NCI-H345 treated with DMSO at 0.1 percent for 48 hours (cell line): ENCODE measurements around the gene ZNF358.

Experiments
- DNase-seq: peaks from one replicate; lab custom pipeline; 2025; ENCODE audit not compliant: unreplicated experiment; lab: John Stamatoyannopoulos, UW

The ZNF358 gene

DNA sequence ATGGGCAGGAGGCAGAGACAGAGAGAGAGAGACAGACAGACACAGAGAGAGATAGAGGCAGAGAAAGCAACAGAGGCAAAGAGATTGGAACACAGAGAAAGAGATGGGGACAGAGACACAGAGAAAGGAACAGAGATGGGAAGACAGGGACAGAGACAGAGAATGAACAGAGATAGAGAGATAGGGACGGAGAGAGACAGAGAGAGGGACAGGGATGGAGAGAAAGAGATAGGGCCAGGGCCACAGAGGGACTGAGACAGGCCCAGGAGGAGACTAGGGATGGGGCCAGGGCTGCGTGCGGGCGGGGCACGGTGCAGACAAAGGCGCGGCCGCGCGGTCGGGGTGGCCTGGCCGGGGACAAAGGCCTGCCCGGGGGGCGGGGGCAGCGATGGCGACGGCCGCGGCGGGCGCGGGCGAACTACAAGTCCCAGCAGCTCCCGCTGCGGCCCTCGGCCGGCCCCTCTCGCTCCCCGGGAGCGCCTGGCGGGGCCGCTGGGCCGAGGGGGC is at the start of gene ZNF358:
Gene ZNF358, plus strand, starts transcription at position 459 of the 507 bp plus-strand sequence. CDS start 3,140 bp downstream, outside the sequence.
- DNase-seq: peak; percentile 23

DNA sequence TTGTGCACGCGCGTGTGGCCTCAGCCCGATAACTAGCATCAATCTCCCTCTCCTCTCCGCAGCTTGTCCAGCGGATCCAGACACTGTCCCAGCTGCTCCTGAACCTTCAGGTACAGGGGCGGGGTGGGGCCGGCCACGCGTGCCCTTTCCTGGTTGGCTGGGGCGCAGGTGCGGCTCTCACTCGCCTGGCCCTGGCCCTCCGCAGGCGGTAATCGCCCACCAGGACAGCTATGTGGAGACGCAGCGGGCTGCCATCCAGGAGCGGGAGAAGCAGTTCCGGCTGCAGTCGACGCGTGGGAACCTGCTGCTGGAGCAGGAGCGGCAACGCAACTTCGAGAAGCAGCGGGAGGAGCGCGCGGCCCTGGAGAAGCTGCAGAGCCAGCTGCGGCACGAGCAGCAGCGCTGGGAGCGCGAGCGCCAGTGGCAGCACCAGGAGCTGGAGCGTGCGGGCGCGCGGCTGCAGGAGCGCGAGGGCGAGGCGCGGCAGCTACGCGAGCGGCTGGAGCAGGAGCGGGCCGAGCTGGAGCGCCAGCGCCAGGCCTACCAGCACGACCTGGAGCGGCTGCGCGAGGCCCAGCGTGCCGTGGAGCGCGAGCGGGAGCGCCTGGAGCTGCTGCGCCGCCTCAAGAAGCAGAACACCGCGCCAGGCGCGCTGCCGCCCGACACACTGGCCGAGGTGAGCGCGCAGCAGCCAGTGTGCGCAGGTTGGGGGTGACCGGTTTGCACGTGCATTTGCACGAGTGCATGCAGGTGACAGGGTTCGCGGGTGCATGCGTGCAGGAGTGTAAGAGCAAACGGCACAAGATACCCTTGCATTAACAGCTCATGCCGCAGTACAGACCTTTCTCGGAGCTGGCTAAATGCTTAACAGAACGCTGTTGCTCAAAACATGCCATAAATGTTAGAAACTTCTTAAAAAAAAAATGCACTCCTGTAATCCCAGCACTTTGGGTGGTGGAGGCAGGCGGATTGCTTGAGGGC is 48.6 kb upstream of the ZNF358 start:
- no peak for DNase-seq

DNA sequence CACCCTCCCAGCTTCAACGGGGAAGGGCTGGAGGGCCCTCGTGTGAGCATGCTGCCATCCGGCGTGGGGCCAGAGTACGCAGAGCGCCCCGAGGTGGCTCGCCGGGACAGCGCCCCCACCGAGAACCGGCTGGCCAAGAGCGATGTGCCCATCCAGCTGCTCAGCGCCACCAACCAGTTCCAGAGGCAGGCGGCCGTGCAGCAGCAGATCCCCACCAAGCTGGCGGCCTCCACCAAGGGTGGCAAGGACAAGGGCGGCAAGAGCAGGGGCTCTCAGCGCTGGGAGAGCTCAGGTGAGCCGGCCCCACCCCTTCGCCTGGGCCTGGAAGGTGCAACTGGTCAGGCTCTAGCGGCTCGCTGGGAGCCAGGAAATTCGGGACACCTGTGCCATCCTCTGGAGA is 47.1 kb upstream of the ZNF358 start:
- no peak for DNase-seq

DNA sequence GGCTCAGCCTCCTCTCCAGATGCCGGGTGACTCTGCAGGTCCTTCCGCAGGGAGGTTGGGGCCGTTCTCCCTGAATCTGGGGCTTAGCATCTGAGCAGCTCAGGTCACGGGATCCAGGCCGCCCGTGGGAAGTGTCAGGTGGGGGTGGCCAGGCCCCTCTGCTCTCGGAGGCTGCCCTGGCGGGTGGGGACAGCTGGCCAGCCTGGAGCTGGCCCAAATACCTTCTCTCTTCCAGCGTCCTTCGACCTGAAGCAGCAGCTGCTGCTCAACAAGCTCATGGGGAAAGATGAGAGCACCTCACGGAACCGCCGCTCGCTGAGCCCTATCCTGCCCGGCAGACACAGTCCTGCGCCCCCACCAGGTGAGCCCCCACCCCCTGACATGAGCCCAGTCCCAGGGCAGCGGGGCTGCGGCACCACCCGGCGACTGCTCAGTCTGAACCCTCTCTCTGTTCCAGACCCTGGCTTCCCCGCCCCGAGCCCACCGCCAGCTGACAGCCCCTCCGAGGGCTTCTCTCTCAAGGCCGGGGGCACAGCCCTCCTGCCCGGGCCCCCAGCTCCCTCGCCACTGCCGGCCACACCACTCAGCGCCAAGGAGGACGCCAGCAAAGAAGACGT is 46.1 kb upstream of the ZNF358 start:
- DNase-seq: no peak

DNA sequence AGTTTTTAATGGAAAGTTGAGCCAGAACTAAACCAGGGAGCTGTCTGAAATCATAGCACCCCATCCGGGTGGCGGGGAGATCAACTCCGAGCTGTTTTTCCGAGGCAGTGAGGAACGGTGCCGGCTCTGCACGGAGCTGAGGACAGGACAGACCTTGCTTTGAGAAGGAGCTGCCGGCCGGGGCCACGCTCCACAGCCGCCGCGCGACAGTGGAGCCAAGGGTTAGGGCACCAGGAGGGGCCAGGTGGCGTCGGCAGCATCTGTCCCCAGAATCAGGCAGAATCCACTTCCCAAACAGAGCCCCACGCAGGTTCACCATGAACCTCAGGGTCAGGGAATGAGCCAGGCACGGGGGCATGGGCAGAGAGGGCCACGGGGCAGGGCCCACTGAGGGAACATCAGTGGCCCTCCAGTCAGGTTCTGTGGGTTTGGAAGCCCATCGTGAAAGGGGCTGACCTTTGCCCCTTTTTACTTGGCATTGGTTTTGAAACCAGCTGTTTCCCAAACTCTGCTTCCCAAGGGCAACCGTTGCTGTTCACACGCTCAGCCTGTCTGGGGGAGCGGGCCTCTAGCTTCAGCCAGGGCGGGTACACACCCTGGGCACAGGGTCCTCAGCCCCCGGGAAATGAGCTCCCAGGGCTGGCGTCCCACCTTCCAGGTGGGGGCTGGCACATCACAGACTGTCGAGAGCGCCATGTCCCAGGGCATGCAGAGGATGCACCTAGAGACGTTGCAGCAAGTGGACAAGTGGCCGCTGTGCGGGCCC is 45.2 kb upstream of the ZNF358 start:
- no peak for DNase-seq

DNA sequence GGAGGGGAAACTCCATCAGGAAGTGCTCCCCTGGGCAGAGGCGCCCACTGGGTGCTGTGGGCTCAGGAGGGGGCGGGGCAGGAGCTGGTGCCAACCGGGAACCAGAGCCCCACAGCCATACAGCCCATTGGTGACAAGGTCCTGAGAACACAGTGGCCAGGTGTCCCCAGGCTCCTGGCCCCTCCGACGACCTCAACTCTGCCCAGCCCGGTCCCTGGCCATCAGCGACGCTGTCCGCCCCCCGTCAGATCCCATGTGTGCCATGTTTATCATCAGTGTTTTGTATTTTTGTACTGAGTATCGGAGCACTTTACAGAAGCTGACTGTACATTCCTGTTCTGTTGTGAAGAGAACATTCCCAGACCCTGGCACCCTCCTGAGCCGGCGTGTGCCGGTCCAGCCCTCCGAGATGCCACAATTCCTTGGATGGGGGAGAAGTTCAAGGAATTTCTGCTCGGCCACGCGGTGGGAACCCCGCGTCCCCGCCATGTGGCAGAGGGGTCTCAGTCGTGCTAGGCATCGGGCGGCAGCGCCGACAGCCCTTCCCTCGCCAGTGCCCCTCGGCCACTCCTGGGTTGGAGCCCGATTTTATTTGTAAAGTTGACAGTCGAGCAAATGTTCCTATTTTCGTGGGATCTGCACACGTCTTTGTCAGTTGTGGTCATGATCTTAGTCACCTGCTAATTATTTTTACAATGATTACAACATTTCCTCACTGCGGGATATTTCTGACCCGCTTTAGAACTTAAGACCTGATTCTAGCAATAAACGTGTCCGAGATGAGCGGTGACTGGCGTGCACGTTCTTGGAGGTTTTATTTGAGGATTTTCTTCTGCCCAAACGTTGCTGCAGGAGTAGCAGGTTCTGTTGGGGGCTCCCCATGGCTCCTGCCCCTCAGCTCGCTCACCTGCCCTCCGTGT is 43.9 kb upstream of the ZNF358 start:
- DNase-seq: no peak

DNA sequence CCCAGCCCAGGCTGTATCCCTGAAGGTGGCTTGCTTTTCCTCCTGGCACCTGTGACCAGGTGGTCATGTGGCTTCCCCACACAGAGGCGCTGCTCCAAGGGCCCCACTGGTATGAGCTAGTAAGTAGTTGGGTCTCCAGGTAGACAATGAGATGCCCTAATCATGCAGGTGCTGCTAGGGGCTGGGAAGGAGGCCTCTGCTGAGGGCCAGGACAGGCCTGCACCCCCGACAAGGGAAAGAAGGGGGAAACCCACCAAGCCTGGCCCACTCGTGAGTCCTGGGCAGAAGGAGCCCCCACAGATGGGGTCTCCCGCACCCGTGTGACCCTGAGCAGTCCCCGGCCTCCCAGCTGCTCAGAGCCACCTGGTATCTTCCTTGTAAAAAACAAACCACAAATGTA is 40.2 kb upstream of the ZNF358 start:
- no peak for DNase-seq

DNA sequence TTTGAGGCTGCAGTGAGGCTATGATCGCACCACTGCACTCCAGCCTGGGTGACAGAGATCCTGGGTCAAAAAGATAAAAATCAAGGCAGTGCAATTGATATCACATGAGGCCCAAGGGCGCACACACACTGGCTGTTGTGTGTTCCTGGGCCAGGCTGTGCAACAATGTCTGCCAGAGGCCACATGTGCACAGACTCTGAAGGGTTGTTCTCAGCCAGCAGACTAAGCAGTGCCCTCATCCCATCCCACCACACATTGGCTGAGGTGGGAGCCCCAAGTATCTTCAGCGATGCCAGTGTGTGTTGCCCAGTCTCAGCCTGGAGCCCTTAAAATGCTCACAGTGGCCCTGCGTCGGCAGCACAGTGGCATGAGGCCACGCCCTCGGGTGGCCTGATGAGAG is 39.7 kb upstream of the ZNF358 start:
- DNase-seq: no peak

DNA sequence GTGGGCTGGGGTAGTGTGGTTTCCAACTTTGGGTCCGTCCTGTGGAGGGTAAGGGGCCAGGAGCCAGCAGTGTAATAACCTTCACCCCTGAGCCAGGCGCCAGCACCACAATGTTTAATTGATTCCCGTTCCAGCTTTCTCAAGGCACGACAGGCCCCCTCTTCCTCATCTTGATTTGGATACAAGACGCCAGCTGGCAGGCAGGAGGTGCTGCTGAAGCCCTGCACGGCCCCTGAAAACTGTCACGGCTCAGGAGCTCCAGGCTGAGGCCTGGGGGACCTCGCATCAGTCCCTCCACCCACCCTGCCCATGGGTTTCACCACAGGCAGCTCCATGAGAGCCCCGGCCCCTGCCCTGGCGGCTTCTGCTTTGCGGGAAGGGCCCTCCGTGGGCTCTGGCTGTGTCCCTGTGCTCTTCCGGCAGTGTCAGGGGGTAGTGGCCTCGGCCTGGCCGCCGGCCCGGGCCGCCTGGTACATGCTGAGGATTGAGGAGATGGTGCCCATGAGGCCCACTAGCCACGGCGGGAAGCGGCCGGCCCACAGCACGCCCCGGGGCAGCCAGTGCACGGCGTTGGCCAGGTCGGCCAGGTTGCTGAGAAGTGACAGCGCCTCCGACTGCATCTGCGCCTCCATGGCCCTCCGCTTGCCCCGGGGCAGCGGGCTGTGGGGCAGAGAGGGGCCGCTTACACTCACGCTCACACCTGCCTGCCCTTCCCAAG is 39.0 kb upstream of the ZNF358 start:
- no peak for DNase-seq

DNA sequence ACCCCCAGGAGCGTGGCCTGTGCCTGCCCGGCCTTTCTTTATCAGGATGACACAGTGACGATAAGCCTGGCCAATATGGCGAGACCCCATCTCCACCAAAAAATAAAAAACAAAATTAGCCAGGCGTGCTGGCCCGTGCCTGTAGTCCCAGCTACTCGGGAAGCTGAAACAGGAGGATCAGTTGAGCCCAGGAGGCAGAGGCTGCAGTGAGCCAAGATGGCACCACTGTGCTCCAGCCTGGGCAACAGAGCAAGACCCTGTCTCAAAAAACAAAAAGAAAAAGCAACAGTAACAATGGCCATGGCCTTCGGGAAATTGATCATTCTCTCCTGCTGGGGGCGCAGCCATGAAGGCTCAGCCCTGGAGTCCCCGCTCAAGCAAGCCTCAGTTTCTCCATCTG is 38.1 kb upstream of the ZNF358 start:
- no peak for DNase-seq

DNA sequence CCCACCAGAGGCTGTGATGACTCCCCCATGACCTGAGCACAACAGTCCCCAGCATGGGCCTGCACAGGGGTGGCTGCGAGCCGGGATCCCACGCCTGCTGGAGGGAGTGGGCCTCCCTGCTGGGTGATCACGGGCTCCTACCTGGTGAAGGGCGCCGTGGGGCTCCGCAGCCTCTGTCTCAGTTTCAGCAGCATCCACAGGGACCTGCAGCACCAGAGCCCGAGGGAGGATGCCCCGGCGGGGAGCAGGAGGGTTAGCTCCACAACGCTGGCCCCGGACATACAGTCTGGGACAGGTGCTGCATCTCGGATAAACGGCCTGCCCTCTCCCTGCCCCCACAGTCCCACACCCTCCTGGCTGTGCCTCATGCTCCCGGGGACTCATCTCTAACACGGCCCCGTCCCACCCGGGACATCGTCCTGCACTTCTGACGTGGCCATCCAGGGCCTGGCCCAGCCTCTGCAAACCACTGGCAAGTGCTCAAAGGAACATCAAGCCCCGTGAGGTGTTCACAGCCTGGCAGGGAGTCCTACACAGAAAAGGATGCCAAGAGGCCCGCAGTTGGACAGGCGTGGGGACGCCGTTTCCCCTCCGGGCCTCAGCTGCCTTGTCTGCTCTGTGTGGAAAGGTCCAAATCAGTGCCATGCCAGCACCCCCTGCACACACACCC is 37.6 kb upstream of the ZNF358 start:
- DNase-seq: no peak

DNA sequence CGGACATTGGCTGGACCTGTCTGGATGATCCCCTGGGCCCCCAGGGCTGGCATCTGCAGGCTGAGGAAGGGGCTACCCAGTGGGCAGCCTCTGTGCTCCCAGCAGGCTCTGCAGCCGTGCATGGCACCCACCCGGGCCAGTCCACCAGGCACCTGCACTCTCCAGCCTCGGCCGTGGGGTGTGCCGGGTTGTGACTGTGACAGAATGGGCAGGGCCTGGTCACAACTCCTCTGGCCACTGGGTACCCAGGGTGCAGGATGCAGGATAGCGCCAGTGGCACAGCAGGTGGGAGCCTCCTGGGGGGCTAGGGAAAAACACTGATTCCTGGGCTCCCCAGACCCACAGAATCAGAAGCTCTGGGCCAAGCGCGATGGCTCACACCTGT is 37.1 kb upstream of the ZNF358 start:
- no peak for DNase-seq

DNA sequence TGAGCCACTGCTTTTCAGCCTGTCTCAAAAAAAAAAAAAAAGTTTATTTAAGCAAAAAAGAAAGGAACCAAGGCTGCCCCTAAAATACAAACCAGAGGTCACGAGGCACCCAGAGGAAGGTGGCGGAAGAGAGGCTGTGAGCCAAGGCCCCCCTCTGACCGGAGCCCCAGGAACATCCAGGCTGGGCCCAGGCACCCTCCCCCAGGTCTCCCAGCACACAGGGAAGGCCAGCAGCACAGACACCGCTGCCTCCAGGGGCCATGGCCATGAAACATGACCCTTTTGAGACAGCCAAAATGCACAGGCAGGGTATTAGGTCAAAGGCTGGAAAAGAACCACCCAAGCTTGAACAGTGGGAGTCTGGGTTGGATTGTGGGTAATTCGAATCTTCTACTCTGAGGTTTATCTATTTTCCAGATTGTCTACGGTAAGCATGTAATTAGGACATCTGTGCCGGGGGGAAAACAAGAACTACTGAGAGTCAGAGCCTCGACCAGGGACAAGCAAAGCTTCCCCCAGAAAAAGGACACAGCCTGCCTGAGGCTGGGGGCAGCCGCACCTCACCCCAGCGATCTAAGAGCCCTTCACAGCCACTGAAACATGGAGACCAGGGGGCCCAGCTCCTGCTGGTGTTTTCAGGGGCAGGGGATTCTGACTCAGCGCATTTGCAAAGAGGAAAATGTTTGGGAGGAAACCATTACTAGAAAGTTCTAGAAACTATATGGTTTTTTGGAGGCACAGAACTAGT is 35.5 kb upstream of the ZNF358 start:
- no peak for DNase-seq

DNA sequence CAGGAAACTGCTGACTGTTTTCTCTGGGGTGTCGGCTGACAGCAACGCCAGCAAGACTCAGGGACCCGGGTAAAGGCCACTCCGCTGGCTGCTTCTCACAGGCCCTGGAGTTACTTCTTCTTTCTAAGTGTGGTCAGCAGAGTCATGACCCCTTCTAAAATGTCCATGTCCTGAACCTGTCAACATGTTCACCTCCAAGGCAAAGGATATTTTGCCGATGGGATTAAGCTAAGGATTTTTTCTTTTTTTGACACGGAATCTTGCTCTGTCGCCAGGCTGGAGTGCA is 35.0 kb upstream of the ZNF358 start:
- DNase-seq: no peak

DNA sequence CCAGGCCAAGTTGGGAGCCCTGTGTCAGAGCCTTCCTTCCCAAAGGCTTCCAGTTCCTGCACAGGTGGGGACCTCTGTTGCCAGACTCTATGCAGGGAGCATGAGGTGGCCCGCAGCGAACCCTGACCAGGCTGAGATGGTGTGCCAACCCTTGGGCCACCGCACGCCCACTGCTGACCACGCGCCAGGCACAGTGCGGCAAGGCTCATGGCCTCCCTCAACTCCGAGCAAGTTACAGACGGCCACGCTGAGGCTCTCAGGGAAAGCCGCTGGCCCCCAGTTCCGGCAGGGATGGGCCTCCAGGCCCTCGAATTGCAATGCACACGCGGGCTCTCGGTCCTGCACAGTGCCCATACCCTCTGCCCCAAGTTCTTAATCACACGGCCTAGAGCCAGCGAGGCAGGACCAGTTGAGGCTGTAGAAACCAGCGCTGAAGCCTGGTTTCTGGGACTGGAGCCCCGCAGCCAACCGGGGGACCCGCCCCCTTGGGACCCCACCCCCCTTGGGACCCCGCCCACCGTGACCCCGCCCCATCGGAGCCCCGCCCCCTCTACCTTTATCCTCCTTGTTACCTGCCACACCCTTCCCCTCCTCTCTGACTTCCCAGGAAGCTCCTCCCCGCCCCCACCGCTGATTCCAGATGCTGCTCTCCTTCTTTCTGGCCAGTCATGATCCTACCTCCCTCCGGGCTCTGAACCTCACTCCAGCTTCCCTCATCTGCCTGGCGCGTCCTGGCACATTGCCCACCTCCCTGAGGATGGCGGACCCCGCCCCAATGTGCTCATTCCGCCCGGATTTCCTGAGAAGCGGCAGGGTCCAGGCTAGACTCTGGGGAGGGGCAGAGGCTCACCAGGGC is 33.1 kb upstream of the ZNF358 start:
- no peak for DNase-seq

DNA sequence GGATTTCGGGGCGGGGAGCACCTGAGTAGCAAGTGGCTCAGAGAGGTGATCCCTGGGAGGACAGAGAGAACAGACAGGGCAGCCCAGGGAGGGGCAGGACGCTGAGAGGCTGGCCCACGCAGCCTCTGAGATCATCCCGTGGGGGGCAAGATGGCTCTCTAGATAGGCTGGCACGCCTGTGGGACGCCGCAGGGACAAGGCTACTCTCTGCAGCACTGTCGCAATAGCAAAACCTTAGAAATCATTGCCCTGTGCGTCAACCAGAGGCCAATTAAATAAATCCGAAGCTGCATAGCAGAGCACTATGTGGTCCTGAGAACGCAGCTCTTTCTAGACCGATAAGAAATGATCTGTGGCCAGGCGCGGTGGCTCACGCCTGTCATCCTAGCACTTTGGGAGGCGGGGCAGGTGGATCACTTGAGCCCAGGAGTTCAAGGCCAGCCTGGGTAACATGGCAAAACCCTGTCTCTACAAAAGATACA is 32.1 kb upstream of the ZNF358 start:
- no peak for DNase-seq

DNA sequence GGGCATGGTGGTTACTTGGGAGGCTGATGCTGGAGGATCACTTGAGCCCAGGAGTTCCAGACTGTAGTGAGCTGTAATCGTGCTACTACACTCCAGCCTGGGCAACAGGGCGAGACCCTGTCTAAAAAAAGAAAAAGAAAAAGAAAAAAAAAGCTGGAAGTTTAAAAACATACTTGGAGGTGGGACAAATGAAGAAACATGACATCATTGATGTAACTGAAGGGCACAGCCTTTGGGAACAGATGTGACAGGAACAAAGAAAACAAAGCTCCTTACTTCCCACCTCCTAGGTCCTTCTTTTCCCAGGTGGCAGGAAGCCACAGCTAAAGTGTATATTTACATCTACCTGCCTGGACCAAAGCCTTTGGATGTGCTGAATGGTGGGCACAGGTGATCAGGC is 29.0 kb upstream of the ZNF358 start:
- DNase-seq: no peak
